Endothelial cell of umbilical vein (primary cell): ENCODE measurements around the gene ZDHHC14.

ENCODE experiments used
- EZH2 ChIP-seq: IDR thresholded peaks from 2 replicates; pipeline ENCODE4 v1.6.1; 2012; ENCODE audit warnings: borderline replicate concordance, low read depth, mild to moderate bottlenecking, moderate library complexity, low read length, inconsistent platforms; ENCODE audit not compliant: severe bottlenecking
- JUN ChIP-seq: IDR thresholded peaks from 2 replicates; pipeline ENCODE4 v1.6.1; 2011; ENCODE audit warnings: borderline replicate concordance, low read depth; ENCODE audit not compliant: insufficient read length, insufficient read depth
- MYC ChIP-seq: IDR thresholded peaks from one replicate; pipeline ENCODE4 v1.6.1; 2011; ENCODE audit warnings: mild to moderate bottlenecking, low read depth, low read length
- POLR2A ChIP-seq: IDR thresholded peaks from 2 replicates; pipeline ENCODE4 v1.6.1; 2012; ENCODE audit warnings: low read depth, mild to moderate bottlenecking, control low read depth, low read length
- POLR2AphosphoS5 ChIP-seq: IDR thresholded peaks from 2 replicates; pipeline ENCODE4 v1.6.1; 2012; ENCODE audit warnings: low read depth, mild to moderate bottlenecking, control low read depth, low read length, moderate library complexity; ENCODE audit not compliant: insufficient read depth
- TF ChIP-seq, protein P1 (sequence below), 2 donors: IDR thresholded peaks; 1 replicate in 1 of 2; 2 replicates in 1 of 2; pipeline ENCODE4 v1.5.1; 2011; ENCODE audit warnings: low read length in 2 of 2, mild to moderate bottlenecking in 2 of 2, moderate library complexity in 2 of 2, control low read depth in 1 of 2, inconsistent platforms in 1 of 2, low read depth in 1 of 2; ENCODE audit not compliant: insufficient read depth in 1 of 2; ENCODE audit errors: extremely low read depth in 1 of 2
- TF ChIP-seq, protein P2 (sequence below): IDR thresholded peaks from 2 replicates; pipeline ENCODE4 v1.6.1; 2011; ENCODE audit not compliant: insufficient read depth, insufficient read length

DNA sequence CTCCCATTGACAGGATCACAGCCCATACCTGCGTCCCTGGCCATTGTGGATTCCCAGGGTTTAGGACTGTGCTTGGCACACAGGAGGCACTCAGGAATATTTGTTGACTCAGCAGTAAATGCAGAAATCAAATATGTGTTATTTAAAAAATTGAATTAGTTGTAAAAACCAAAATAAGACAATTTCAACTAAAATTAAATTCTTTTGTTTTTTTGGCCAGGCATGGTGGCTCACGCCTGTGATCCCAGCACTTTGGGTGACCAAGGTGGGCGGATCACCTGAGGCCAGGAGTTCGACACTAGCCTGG, 85.3 kb downstream of the ZDHHC14 start:
- TF ChIP-seq, protein P1, sequence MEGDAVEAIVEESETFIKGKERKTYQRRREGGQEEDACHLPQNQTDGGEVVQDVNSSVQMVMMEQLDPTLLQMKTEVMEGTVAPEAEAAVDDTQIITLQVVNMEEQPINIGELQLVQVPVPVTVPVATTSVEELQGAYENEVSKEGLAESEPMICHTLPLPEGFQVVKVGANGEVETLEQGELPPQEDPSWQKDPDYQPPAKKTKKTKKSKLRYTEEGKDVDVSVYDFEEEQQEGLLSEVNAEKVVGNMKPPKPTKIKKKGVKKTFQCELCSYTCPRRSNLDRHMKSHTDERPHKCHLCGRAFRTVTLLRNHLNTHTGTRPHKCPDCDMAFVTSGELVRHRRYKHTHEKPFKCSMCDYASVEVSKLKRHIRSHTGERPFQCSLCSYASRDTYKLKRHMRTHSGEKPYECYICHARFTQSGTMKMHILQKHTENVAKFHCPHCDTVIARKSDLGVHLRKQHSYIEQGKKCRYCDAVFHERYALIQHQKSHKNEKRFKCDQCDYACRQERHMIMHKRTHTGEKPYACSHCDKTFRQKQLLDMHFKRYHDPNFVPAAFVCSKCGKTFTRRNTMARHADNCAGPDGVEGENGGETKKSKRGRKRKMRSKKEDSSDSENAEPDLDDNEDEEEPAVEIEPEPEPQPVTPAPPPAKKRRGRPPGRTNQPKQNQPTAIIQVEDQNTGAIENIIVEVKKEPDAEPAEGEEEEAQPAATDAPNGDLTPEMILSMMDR (IDR thresholded peaks at IDR 0.05; ENCODE audit: extremely low read depth in 1 of 2, insufficient read depth in 1 of 2, low read depth in 1 of 2, low read length in 2 of 2): no peak
- no peak for TF ChIP-seq POLR2A
- TF ChIP-seq EZH2: no peak
- TF ChIP-seq, protein P2, sequence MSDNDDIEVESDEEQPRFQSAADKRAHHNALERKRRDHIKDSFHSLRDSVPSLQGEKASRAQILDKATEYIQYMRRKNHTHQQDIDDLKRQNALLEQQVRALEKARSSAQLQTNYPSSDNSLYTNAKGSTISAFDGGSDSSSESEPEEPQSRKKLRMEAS: no peak
- TF ChIP-seq MYC: no peak
- no peak for TF ChIP-seq JUN
- no peak for TF ChIP-seq POLR2AphosphoS5
